Measurements from ENCODE around the gene MARCHF10. TPM values are rescaled to one million over a fixed set of nuclear protein-coding genes. Genes with fewer than 3 reads are reported as not detected.
A peak's percentile ranks its signal among the peaks of the same experiment; 100 is the strongest.

MARCHF10 gene
- total RNA-seq, 2 donors from 2014 or later = 29.7 TPM; not detected in 1

DNA sequence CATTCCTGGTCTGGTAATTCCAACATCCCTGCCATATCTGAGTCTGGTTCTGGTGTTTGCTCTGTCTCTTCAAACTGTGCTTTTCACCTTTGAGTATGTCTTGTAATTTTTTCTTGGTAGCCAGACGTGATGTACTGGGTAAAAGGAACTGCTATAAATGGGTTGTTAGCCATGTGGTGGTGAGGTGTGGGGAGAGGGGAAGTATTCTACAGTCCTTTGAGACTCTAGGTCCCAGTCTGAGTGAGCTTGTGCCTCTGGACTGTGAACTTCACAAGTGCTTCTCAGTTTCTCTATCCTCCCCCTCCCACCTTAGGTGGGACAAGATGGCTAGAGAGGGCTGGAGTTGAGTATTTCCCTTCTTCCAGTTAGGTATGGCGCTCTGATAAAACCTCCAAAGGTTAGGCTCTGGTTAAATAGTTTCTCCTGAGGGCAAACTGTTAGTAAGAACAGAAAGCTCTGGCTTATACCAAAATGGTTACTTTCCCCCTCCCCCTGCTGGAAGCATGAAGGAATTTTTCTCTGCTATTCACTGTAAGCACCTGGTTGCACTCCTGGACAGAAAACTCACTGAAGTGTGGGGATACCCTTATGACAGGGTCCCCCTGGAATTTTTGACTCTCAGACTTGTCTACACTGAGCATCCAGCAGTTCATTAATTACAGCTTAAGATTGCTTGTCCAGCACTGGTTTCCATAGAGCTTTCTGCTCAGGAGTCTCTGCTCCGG is 87.8 kb downstream of the MARCHF10 start:
- Histone ChIP-seq H3K4me3 (no peak overlapping the region), H3K9me3 (no peaks in the 10 kb centered on the region), H3K27me3 (replicated peaks; ENCODE audit: insufficient read depth) (no peaks in the 10 kb centered on the region), H3K4me1 (replicated peaks) (no peaks in the 10 kb centered on the region), H3K27ac (no peak overlapping the region), H3K36me3 (no peaks in the 10 kb centered on the region)
- intact Hi-C loops (cut with DNase I) = no loop called here
- TF ChIP-seq POLR2A (IDR thresholded peaks at IDR 0.05) (no peak), POLR2AphosphoS5 (IDR thresholded peaks at IDR 0.05) (no peak), CTCF (IDR thresholded peaks at IDR 0.05) (peak in 1 of 4 experiments; percentile 6)
- 86% methylated on average over 3 of the region's 3 CpGs for WGBS
- DNase-seq (ENCODE audit: low spot score) = no peak

GRCh38 chr17:62719586-62719985 is 88.5 kb downstream of the MARCHF10 start:
- Histone ChIP-seq H3K36me3 (no peaks in the 10 kb centered on the region), H3K27me3 (replicated peaks; ENCODE audit: insufficient read depth) (no peaks in the 10 kb centered on the region), H3K27ac (no peak overlapping the region), H3K4me3 (no peak overlapping the region), H3K4me1 (replicated peaks) (no peaks in the 10 kb centered on the region), H3K9me3 (no peaks in the 10 kb centered on the region)
- TF ChIP-seq CTCF (IDR thresholded peaks at IDR 0.05) (no peak), POLR2AphosphoS5 (IDR thresholded peaks at IDR 0.05) (no peak), POLR2A (IDR thresholded peaks at IDR 0.05) (no peak)
- WGBS = 90% methylated on average over 1 of the region's 1 CpG
- intact Hi-C loops (cut with DNase I) = no loop called here
- DNase-seq (ENCODE audit: low spot score) = no peak

DNA sequence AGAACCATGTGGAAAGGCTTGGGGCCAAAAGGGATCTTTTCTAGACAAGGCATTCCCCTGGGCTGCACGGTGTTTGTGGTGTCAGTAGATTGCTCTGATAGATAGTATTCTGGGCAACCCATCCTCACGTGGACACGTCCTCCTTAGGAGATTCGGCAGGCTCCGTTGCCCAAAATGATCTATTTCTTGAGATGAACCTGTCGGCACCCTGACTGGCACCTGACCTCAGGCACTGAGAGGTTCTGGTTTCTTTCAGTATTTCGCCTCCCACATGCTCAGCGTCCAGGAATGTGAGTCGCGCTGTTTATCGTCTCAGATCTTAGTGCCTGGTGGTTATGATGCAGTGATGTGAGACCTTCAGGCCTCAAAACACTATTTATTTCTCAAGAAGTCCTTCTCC is 89.7 kb downstream of the MARCHF10 start:
- Histone ChIP-seq H3K4me3 (no peak overlapping the region), H3K36me3 (no peaks in the 10 kb centered on the region), H3K9me3 (no peaks in the 10 kb centered on the region), H3K27me3 (replicated peaks; ENCODE audit: insufficient read depth) (no peaks in the 10 kb centered on the region), H3K27ac (no peak overlapping the region), H3K4me1 (replicated peaks) (no peaks in the 10 kb centered on the region)
- 74% methylated on average over 11 of the region's 11 CpGs for WGBS
- intact Hi-C loops (cut with DNase I) = no loop called here
- DNase-seq (ENCODE audit: low spot score) = no peak
- TF ChIP-seq POLR2AphosphoS5 (IDR thresholded peaks at IDR 0.05) (no peak), CTCF (IDR thresholded peaks at IDR 0.05) (no peak), POLR2A (IDR thresholded peaks at IDR 0.05) (no peak)

- Histone ChIP-seq H3K27ac (no peak overlapping the region), H3K4me3 (no peak overlapping the region), H3K36me3 (no peaks in the 10 kb centered on the region), H3K27me3 (replicated peaks; ENCODE audit: insufficient read depth) (no peaks in the 10 kb centered on the region), H3K4me1 (replicated peaks) (no peaks in the 10 kb centered on the region), H3K9me3 (no peaks in the 10 kb centered on the region)
- no peak for TF ChIP-seq POLR2A (IDR thresholded peaks at IDR 0.05)
- no peak for TF ChIP-seq CTCF (IDR thresholded peaks at IDR 0.05)
- TF ChIP-seq POLR2AphosphoS5 (IDR thresholded peaks at IDR 0.05) = no peak
- 89% methylated on average over 8 of the region's 8 CpGs for WGBS
- intact Hi-C loops (cut with DNase I) = no loop called here
- no peak for DNase-seq (ENCODE audit: low spot score)
These were observed 90.2 kb downstream of the MARCHF10 start for GRCh38 chr17:62717889-62718288.

GRCh38 chr17:62717589-62717855 is 90.6 kb downstream of the MARCHF10 start:
- Histone ChIP-seq H3K4me3 (no peak overlapping the region), H3K27me3 (replicated peaks; ENCODE audit: insufficient read depth) (no peaks in the 10 kb centered on the region), H3K27ac (no peak overlapping the region), H3K9me3 (no peaks in the 10 kb centered on the region), H3K36me3 (no peaks in the 10 kb centered on the region), H3K4me1 (replicated peaks) (no peaks in the 10 kb centered on the region)
- intact Hi-C loops (cut with DNase I) = no loop called here
- TF ChIP-seq CTCF (IDR thresholded peaks at IDR 0.05) = no peak
- no peak for TF ChIP-seq POLR2AphosphoS5 (IDR thresholded peaks at IDR 0.05)
- TF ChIP-seq POLR2A (IDR thresholded peaks at IDR 0.05) = no peak
- no peak for DNase-seq (ENCODE audit: low spot score)
- WGBS = 95% methylated on average over 6 of the region's 6 CpGs
